Fibroblast of lung (primary cell): ENCODE results near the gene AMPD3. TPM values are rescaled to one million over a fixed set of nuclear protein-coding genes. Genes with fewer than 3 reads are reported as not detected.

ENCODE experiments used
- DNase-seq, 2 donors: peaks; one replicate each; pipeline versions ENCODE4 v3.0.0 to v3.0.0-alpha.2; 2010; ENCODE audit warnings: low read depth in 2 of 2
- H2AFZ ChIP-seq: 2 replicates; pipeline ENCODE4 v1.5.1; 2012; ENCODE audit warnings: low read length, control low read depth, inconsistent platforms
- H3K27ac ChIP-seq: 2 replicates; pipeline ENCODE4 v1.5.1; 2011; ENCODE audit warnings: low read length, control low read depth; ENCODE audit not compliant: insufficient read depth
- H3K27me3 ChIP-seq: 2 replicates; pipeline ENCODE4 v1.5.1; 2011; ENCODE audit warnings: mild to moderate bottlenecking, low read length; ENCODE audit not compliant: control insufficient read depth, insufficient read depth
- H3K36me3 ChIP-seq: 2 replicates; pipeline ENCODE4 v1.5.1; 2011; ENCODE audit warnings: low read length; ENCODE audit not compliant: control insufficient read depth, insufficient read depth
- H3K4me1 ChIP-seq: 2 replicates; pipeline ENCODE4 v1.5.1; 2011; ENCODE audit warnings: low read length; ENCODE audit not compliant: control insufficient read depth, insufficient read depth; ENCODE audit errors: extremely low read depth
- H3K4me2 ChIP-seq: 2 replicates; pipeline ENCODE4 v1.5.1; 2011; ENCODE audit warnings: low read length, control low read depth; ENCODE audit not compliant: insufficient read depth; ENCODE audit errors: extremely low read depth
- H3K4me3 ChIP-seq, 4 experiments: fragments of 200-600 bp in 1 of 4; sonication (generic) in 1 of 4; replicated peaks in 1 of 4; 2 replicates each; pipeline ENCODE4 v1.5.1; 2011 to 2016; ENCODE audit warnings: low read length in 4 of 4, low read depth in 3 of 4, mild to moderate bottlenecking in 3 of 4, control low read depth in 2 of 4, inconsistent platforms in 1 of 4, mixed read lengths in 1 of 4; ENCODE audit not compliant: insufficient read depth in 1 of 4; ENCODE audit errors: control extremely low read depth in 1 of 4
- H3K79me2 ChIP-seq: 2 replicates; pipeline ENCODE4 v1.5.1; 2012; ENCODE audit warnings: mild to moderate bottlenecking, low read length, inconsistent platforms; ENCODE audit not compliant: control insufficient read depth, insufficient read depth
- H3K9ac ChIP-seq: 2 replicates; pipeline ENCODE4 v1.5.1; 2011; ENCODE audit warnings: mild to moderate bottlenecking, low read length, control low read depth; ENCODE audit not compliant: insufficient read depth
- H3K9me3 ChIP-seq: 2 replicates; pipeline ENCODE4 v1.5.1; 2012; ENCODE audit warnings: low read depth, low read length; ENCODE audit not compliant: control insufficient read depth, insufficient read depth
- H4K20me1 ChIP-seq: 2 replicates; pipeline ENCODE4 v1.5.1; 2011; ENCODE audit warnings: low read length; ENCODE audit not compliant: control insufficient read depth, insufficient read depth; ENCODE audit errors: extremely low read depth
- CTCF ChIP-seq, 2 donors: IDR thresholded peaks in 1 of 2; conservative IDR thresholded peaks in 1 of 2; 1 replicate in 1 of 2; 2 replicates in 1 of 2; pipeline ENCODE4 v1.5.1; 2011 to 2012; ENCODE audit warnings: low read length in 2 of 2, control low read depth in 1 of 2, inconsistent platforms in 1 of 2, low read depth in 1 of 2, mild to moderate bottlenecking in 1 of 2
- EZH2 ChIP-seq: IDR thresholded peaks from 2 replicates; pipeline ENCODE4 v1.5.1; 2012; ENCODE audit warnings: low read length, control low read depth, mild to moderate bottlenecking; ENCODE audit errors: missing control alignments
- polyA plus RNA-seq, 2 donors: library from polyadenylated mRNA; depleted of rRNA in 1 of 2; stranded (reverse) in 1 of 2; unstranded in 1 of 2; fragments of >200 nt; gene quantifications; 2 replicates each; pipeline ENCODE4 v1.2.1, GENCODE V29; 2011 to 2012; ENCODE audit warnings: missing spikeins in 1 of 2
- total RNA-seq: library from RNA; depleted of rRNA; stranded (reverse); fragments of >200 nt; gene quantifications from 2 replicates; pipeline ENCODE4 v1.2.1, GENCODE V29; 2014

Gene AMPD3
- total and polyA plus RNA-seq, 2 donors (not counting 1 experiment from before 2014, with no cell fraction given): 18.1 to 24.9 TPM

- Histone ChIP-seq H3K27ac (peak overlapping the region; percentile 82), H3K9me3 (no peaks in the 10 kb centered on the region), H4K20me1 (no peaks in the 10 kb centered on the region), H3K4me3 (peak overlapping the region; percentile 18 to 63 (median 34)), H3K4me2 (peak overlapping the region; percentile 86), H3K4me1 (peaks cover 14% of the 10 kb centered on the region), H3K9ac (peak overlapping the region; percentile 4), H2AFZ (no peak overlapping the region), H3K36me3 (no peaks in the 10 kb centered on the region), H3K27me3 (no peaks in the 10 kb centered on the region), H3K79me2 (peaks cover 17% of the 10 kb centered on the region)
- TF ChIP-seq EZH2: no peak
- no peak for TF ChIP-seq CTCF (conservative IDR thresholded peaks at IDR 0.05 in 1 of 2, IDR thresholded peaks at IDR 0.05 in 1 of 2; ENCODE audit: low read depth in 1 of 2, low read length in 2 of 2)
- DNase-seq: no peak
These were observed 1.5 kb downstream of the AMPD3 start for GRCh38 chr11:10456519-10456918.

- H3K27ac ChIP-seq: no peak overlapping the region
- no peaks in the 10 kb centered on the region for H3K27me3 ChIP-seq
- TF ChIP-seq EZH2 (no peak), CTCF (conservative IDR thresholded peaks at IDR 0.05 in 1 of 2, IDR thresholded peaks at IDR 0.05 in 1 of 2; ENCODE audit: low read depth in 1 of 2, low read length in 2 of 2) (no peak)
- DNase-seq: no peak
- H3K79me2 ChIP-seq: peaks cover 17% of the 10 kb centered on the region
- no peaks in the 10 kb centered on the region for H4K20me1 ChIP-seq
- H3K4me3 ChIP-seq: peak overlapping the region in 1 of 4 experiments; percentile 22
- H3K4me1 ChIP-seq: peaks cover 14% of the 10 kb centered on the region
- H3K9ac ChIP-seq: no peak overlapping the region
- H2AFZ ChIP-seq: no peak overlapping the region
- H3K36me3 ChIP-seq: no peaks in the 10 kb centered on the region
- no peaks in the 10 kb centered on the region for H3K9me3 ChIP-seq
- no peak overlapping the region for H3K4me2 ChIP-seq
These were observed 2.8 kb downstream of the AMPD3 start for GRCh38 chr11:10457901-10458300.

GRCh38 chr11:10459029-10459970 lies 4.2 kb downstream of the AMPD3 start:
- H4K20me1 ChIP-seq: no peaks in the 10 kb centered on the region
- no peaks in the 10 kb centered on the region for H3K27me3 ChIP-seq
- TF ChIP-seq EZH2 (no peak), CTCF (conservative IDR thresholded peaks at IDR 0.05 in 1 of 2, IDR thresholded peaks at IDR 0.05 in 1 of 2; ENCODE audit: low read depth in 1 of 2, low read length in 2 of 2) (no peak)
- H3K4me3 ChIP-seq: peak overlapping the region in 1 of 4 experiments; percentile 10
- peaks cover 13% of the 10 kb centered on the region for H3K4me1 ChIP-seq
- H3K27ac ChIP-seq: no peak overlapping the region
- no peak overlapping the region for H3K4me2 ChIP-seq
- no peak for DNase-seq
- no peak overlapping the region for H3K9ac ChIP-seq
- peaks cover 3% of the 10 kb centered on the region for H3K36me3 ChIP-seq
- peaks cover 17% of the 10 kb centered on the region for H3K79me2 ChIP-seq
- H3K9me3 ChIP-seq: no peaks in the 10 kb centered on the region
- no peak overlapping the region for H2AFZ ChIP-seq
